ENCODE measurements around the gene KIFC3.

- no peak for TF ChIP-seq CTCF (IDR thresholded peaks at IDR 0.05)
- TF ChIP-seq EP300 (IDR thresholded peaks at IDR 0.05) = peak in 1 of 4 donors; percentile 34
- no peak for TF ChIP-seq POLR2A (IDR thresholded peaks at IDR 0.05)
- TF ChIP-seq POLR2AphosphoS5 (IDR thresholded peaks at IDR 0.05) = peak; percentile 34 to 80 (median 54)
Measured at GRCh38 chr16:57815987-57816745, 13.9 kb upstream of the KIFC3 start.

All from sigmoid colon (tissue), 4 donors.